Suppressor macrophage treated with lipopolysaccharide for 4 hours (primary cell): ENCODE results near the gene HSPA1L.
"Not testable (repeated sequence)": the region's sequence is repeated elsewhere in the genome, so short reads cannot be mapped to it uniquely, and the experiment has no call there.

Source experiments
- DNase-seq: peaks from one replicate; pipeline ENCODE4 v3.0.0-alpha.2; 2020

HSPA1L gene

GRCh38 chr6:31815025-31815838 lies at the start of gene HSPA1L, which contains the start of gene HSPA1A:
Gene HSPA1L, minus strand, starts transcription at chr6:31815283. Its CDS starts 3,311 bp downstream, at chr6:31811972.
Gene HSPA1A, plus strand, starts transcription at chr6:31815543. Its CDS starts 214 bp downstream, at chr6:31815757.
- DNase-seq = peak; percentile 97

DNA sequence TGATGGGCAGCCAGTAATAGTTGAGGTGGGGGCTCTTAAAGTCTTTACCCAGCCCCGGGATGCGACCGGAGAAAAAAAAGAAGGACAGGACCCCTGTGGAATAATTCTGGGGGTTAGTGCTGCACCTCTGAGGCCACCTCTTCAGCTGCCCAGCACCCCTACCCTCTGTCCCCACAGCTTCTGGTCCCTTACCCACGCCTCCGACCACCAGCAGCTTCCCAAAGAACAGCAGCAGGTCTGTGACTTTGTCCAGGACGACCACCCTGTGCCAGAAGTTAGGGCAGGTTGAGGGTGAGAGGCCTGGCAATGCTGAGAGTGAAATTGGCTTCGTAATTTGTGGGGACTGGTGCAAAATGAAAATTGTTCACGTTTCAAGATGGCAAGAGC lies 49.7 kb upstream of the HSPA1L start:
- DNase-seq = no peak

GRCh38 chr6:31864123-31864562 lies 49.1 kb upstream of the HSPA1L start:
- not testable (repeated sequence) for DNase-seq

DNA sequence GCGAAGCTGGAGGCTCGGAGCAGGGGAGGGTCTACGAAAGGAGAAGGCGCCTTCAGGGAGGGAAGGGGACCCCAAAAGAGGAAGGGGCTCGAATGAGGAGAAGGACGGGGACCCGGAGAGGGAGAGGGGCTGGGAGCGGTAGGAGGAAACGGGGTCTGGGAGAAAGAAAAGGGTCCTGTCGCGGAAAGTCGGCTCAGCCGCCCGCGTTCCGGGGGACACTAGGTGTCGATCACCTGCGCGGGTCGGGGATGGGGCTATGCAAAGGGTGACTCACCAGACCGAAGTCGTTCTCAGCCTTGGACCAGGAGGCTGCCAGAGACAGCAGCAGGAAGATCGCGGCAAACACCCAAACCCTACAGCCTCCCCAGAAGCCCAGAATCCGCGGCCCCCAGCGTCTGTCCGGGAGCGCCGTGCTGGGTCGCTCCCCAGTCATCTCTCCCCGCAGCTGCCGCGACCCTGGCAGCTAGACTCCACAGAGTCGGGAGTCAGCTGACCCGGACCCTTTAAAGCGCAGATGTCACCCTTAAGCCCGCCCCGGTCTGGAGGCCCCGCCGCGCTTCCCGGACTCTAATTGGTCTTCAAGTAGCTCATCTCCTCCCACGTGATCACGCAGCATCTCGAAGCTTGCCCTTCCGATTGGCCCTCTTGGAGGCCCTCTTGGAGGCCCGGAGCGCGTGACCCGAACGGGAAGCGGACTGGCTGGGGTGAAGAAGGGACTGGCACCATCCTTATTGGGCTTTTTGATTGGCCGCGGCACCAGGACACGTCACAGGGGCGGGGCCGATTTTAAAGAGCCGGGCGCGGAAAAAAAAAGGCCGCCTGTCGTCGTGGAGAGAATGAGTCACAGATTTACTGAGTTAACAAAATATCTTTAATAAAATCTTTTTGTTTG lies 47.5 kb upstream of the HSPA1L start, which contains the start of gene NEU1:
NEU1 (minus strand) TSS at position 478 of the 892 bp plus-strand sequence; CDS start at position 433, 45 bp downstream.
- peak; percentile 100 for DNase-seq

DNA sequence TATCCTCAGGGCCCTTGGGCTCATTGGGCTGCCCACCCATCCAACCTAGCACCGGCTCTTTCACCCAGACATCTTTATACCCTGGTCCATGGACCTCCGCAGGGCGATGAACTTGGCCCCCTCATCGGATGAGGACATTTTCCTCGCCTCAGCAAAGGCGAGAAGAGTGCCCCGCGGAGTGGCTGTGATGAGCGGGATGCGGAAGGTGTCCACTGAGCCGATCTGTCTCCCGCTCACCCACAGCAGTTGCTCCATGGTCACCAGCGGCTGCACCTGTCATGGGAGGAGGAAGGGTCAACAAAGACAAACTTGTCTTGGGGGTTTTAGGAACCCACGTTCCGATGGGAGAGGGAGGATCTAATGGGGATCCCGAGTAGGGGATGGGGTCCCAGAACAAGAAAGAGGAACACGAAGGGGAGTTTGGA lies 46.8 kb upstream of the HSPA1L start:
- no peak for DNase-seq

DNA sequence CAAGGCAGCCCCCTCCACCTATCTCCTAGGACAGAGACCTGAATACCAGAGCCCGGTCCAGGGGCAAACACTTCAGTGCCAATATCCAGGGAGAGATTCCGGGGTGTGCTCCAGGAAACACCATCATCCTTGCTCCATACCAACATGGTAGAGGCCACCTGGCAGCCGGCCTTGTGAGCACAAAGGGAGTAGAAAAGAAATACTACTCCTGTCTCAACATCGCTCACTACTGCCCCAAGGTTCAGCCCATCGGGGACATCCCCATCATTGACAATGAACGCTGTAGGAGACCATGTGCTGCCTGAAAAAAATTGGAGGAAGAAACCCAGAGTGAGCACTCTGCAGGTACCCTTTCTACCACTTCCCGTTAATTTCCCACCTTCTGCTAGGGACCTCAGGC lies 46.1 kb upstream of the HSPA1L start:
- no peak for DNase-seq

- DNase-seq = no peak
Observed at GRCh38 chr6:31860349-31860748, 45.3 kb upstream of the HSPA1L start.

- no peak for DNase-seq
Observed at GRCh38 chr6:31859923-31860322, 44.8 kb upstream of the HSPA1L start.

DNA sequence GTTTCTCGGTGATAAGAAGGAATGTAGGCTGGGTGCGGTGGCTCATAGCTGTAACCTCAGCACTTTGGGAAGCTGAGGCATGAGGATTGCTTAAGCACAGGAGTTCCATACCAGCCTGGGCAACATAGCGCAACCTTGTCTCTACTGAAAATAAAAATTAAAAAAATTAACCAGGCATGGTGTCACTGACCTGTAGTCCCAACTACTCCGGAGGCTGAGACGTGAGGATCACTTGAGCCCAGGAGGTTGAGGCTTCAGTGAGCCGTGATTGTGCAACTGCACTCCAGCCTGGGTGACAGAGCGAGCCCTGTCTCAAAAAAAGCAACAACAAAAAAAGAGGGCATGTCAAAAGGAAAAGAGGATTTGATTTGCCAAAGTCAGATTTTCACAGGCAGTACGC lies 43.6 kb upstream of the HSPA1L start:
- DNase-seq = no peak

GRCh38 chr6:31857774-31858173 lies 42.7 kb upstream of the HSPA1L start:
- not testable (repeated sequence) for DNase-seq

- DNase-seq = not testable (repeated sequence)
Observed at GRCh38 chr6:31851980-31852718, 37.1 kb upstream of the HSPA1L start.

DNA sequence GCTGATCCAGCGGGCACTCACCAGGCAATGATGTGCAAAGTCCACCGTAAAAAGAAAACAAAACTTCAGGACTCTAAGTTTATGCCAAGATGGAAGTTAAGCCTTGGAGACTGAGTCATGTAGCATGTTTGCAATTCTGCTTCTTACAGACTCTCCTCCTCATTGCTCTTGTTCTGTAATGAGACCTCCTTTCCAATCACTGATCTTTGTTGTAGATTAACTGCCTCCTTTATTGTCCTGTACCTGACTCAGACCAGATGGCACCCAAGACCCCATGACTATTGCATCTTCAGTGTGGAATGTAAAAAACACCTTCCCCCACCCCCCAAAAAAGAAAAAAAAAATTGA lies 36.4 kb upstream of the HSPA1L start:
- no peak for DNase-seq

DNA sequence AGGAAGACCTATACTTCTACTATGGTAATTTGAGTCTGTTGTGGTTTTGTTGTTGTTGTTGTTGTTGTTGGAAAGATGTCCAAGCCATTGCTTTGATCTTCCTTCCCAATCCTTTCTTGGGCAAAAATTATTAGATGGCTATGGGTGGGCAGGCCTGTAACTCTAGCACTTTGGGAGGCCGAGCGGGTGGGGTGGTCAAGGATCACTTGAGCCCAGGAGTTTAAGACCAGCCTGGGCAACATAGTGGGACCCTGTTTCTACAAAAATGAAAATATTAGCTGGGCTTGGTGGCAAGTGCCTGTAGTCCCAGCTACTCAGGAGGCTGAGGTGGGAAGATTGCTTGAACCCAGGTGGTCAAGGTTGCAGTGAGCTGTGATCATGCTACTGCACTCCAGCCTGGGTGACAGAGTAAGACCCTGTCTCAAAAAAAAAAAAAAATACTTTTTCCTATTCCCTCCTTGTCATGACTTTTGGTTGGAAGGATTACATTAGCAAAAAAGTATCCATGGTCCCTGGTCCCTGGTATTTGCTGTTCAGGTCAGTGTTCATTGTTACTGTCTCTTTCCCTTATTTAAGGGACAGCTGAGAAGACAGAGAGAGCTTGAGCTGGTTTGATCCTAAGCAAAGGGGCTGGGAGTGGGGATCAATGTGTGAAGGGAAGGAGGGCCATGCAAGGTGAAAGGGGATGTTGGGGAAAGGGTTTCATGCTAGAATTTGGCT lies 35.8 kb upstream of the HSPA1L start:
- DNase-seq = no peak

DNA sequence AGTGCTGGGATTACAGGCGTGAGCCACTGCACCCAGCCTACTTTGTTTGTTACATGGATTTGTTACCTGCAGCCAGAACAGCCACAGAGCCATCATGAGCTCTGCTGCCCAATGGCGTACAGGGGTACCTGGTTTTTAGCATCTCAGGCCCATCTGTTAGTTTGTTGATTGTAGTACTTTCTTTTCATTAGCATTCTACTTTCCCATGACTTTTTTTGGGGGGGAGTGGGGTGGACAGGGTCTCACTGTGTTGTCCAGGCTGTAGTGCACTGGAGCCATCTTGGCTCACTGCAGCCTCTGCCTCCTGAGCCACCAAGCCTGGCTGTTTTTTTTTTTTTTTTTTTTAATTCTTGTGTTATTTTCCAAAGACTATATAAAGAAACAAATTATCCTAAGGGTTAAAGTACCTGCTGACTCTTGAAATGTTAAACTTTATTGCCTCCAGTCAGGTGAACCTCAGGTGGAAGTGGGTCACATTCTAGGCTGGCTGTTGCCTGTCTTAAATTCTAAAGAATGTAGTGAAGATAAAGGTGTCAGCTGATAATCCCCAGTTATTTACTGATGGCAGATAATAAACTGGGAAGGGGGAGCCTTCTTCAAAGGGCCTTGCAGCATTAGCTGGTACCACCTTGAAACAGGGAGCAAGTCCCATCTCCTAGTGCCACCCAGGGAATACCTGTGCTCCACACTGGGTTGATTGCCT lies 32.3 kb upstream of the HSPA1L start:
- no peak for DNase-seq

DNA sequence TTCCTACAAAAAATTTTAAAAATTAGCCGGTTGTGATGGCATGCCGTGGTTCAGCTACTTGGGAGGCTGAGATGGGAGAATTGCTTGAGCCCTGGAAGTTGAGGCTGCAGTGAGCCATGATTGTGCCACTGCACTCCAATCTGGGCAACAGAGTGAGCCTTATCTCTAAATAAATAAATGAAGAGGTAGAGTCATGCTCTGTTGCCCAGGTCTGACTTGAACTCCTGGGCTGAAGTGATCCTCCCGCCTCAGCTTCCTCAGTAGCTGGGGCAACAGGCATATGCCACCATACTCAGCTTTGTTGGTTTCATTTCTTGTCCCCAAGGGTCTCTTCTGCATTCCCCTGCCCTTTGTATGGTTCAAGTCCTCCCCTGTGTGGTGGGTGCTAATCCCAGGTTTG lies 29.4 kb upstream of the HSPA1L start:
- no peak for DNase-seq

GRCh38 chr6:31842053-31842452 lies 27.0 kb upstream of the HSPA1L start:
- no peak for DNase-seq

GRCh38 chr6:31839779-31840126 lies 24.7 kb upstream of the HSPA1L start:
- not testable (repeated sequence) for DNase-seq

- DNase-seq = no peak
Observed at GRCh38 chr6:31838968-31839367, 23.9 kb upstream of the HSPA1L start.

GRCh38 chr6:31838114-31838553 lies 23.1 kb upstream of the HSPA1L start:
- not testable (repeated sequence) for DNase-seq

- DNase-seq = no peak
Observed at GRCh38 chr6:31837369-31838113, 22.5 kb upstream of the HSPA1L start.
